Karpas-422 (cell line): ENCODE results near the gene KCTD2. TPM values are rescaled to one million over a fixed set of nuclear protein-coding genes. Genes with fewer than 3 reads are reported as not detected.
"Not testable (repeated sequence)": the region's sequence is repeated elsewhere in the genome, so short reads cannot be mapped to it uniquely, and the experiment has no call there.

ENCODE experiments used
- DNase-seq: peaks from one replicate; pipeline ENCODE4 v3.0.0-alpha.2; 2015
- H2AFZ ChIP-seq: fragments of 200-600 bp; sonication (generic); 2 replicates; pipeline ENCODE4 v1.6.1; 2014; ENCODE audit warnings: antibody characterized with exemption, low read length, mixed read lengths
- H3K27ac ChIP-seq: fragments of 200-600 bp; sonication (generic); 2 replicates; pipeline ENCODE4 v1.5.1; 2014; ENCODE audit warnings: mild to moderate bottlenecking, low read length, moderate library complexity
- H3K27me3 ChIP-seq: fragments of 200-600 bp; sonication (generic); 2 replicates; pipeline ENCODE4 v1.6.1; 2014; ENCODE audit warnings: low read length, mixed read lengths
- H3K36me3 ChIP-seq: fragments of 200-600 bp; sonication (generic); 2 replicates; pipeline ENCODE4 v1.6.1; 2014; ENCODE audit warnings: low read length, mixed read lengths; ENCODE audit not compliant: insufficient read depth
- H3K4me1 ChIP-seq: fragments of 200-600 bp; sonication (generic); 2 replicates; pipeline ENCODE4 v1.6.1; 2014; ENCODE audit warnings: mild to moderate bottlenecking, low read length, mixed read lengths
- H3K4me2 ChIP-seq: fragments of 200-600 bp; sonication (generic); 2 replicates; pipeline ENCODE4 v1.6.1; 2014; ENCODE audit warnings: low read length, low read depth, mild to moderate bottlenecking; ENCODE audit not compliant: poor library complexity, severe bottlenecking
- H3K4me3 ChIP-seq: fragments of 200-600 bp; sonication (generic); 2 replicates; pipeline ENCODE4 v1.5.1; 2014; ENCODE audit warnings: mild to moderate bottlenecking, antibody characterized with exemption, low read length, mixed read lengths
- H3K79me2 ChIP-seq: fragments of 200-600 bp; sonication (generic); 2 replicates; pipeline ENCODE4 v1.6.1; 2014; ENCODE audit warnings: mild to moderate bottlenecking, low read length, mixed read lengths
- H3K9ac ChIP-seq: fragments of 200-600 bp; sonication (generic); 2 replicates; pipeline ENCODE4 v1.6.0; 2014; ENCODE audit warnings: low read length
- H3K9me2 ChIP-seq: fragments of 200-600 bp; sonication (generic), shearing (Covaris generic); replicated peaks from 2 replicates; pipeline ENCODE4 v1.6.0; 2014; ENCODE audit warnings: mild to moderate bottlenecking, low read length, moderate library complexity; ENCODE audit not compliant: insufficient read depth
- H3K9me3 ChIP-seq: fragments of 300-700, 200-600 bp; sonication (generic); 2 replicates; pipeline ENCODE4 v1.6.1; 2014; ENCODE audit warnings: low read length, mixed read lengths
- H4K20me1 ChIP-seq: fragments of 200-600 bp; sonication (generic); 2 replicates; pipeline ENCODE4 v1.6.1; 2014; ENCODE audit warnings: mild to moderate bottlenecking, antibody characterized with exemption, low read length, low read depth; ENCODE audit not compliant: insufficient read depth
- total RNA-seq: library from RNA; depleted of rRNA; stranded (reverse); fragments of >200 nt; shearing (Covaris generic); gene quantifications from 2 replicates; pipeline ENCODE4 v1.2.3, GENCODE V29; 2014; ENCODE audit warnings: low replicate concordance

Gene KCTD2
- total RNA-seq, 1 experiment from 2014 or later: 24.7 TPM

- Histone ChIP-seq H2AFZ (peak within 1 kb of the TSS; percentile 96), H3K27ac (peak within 1 kb of the TSS; percentile 69), H3K27me3 (no peaks in the 10 kb centered on the region), H3K4me3 (peak within 1 kb of the TSS; percentile 76), H3K4me1 (peaks cover 18% of the 10 kb centered on the region), H3K9me2 (no peaks in the 10 kb centered on the region), H3K9ac (peak within 1 kb of the TSS; percentile 78), H4K20me1 (no peaks in the 10 kb centered on the region), H3K9me3 (no peaks in the 10 kb centered on the region), H3K79me2 (peaks cover 25% of the 10 kb centered on the region), H3K36me3 (0 out of 2 replicates have a peak, but pooled peaks cover 5% of the 10 kb centered on the region), H3K4me2 (peak within 1 kb of the TSS; percentile 82)
- peak; percentile 96 for DNase-seq
Measured at GRCh38 chr17:75012346-75013091, 34.5 kb upstream of the KCTD2 start, which contains the start of gene MRPL58. TSS of gene MRPL58 (plus strand) at chr17:75012670. CDS start at chr17:75012687, 17 bp downstream.

- peaks cover 25% of the 10 kb centered on the region for H3K79me2 ChIP-seq
- H2AFZ ChIP-seq: no peak overlapping the region
- DNase-seq: no peak
- H3K9ac ChIP-seq: peak overlapping the region; percentile 78
- H3K36me3 ChIP-seq: 0 out of 2 replicates have a peak, but pooled peaks cover 5% of the 10 kb centered on the region
- no peaks in the 10 kb centered on the region for H3K9me3 ChIP-seq
- H3K4me1 ChIP-seq: peaks cover 18% of the 10 kb centered on the region
- peak overlapping the region; percentile 82 for H3K4me2 ChIP-seq
- peak overlapping the region; percentile 76 for H3K4me3 ChIP-seq
- peak overlapping the region; percentile 69 for H3K27ac ChIP-seq
- H3K27me3 ChIP-seq: no peaks in the 10 kb centered on the region
- H4K20me1 ChIP-seq: no peaks in the 10 kb centered on the region
- no peaks in the 10 kb centered on the region for H3K9me2 ChIP-seq
Measured at GRCh38 chr17:75013092-75013559, 33.9 kb upstream of the KCTD2 start.

- Histone ChIP-seq H3K27me3 (no peaks in the 10 kb centered on the region), H3K9me3 (no peaks in the 10 kb centered on the region), H3K4me1 (0 out of 2 replicates have a peak, but pooled peaks cover 2% of the 10 kb centered on the region), H3K4me3 (no peak overlapping the region), H3K36me3 (0 out of 2 replicates have a peak, but pooled peaks cover 5% of the 10 kb centered on the region), H4K20me1 (no peaks in the 10 kb centered on the region), H3K9ac (no peak overlapping the region), H3K79me2 (peaks cover 14% of the 10 kb centered on the region), H3K4me2 (no peak overlapping the region), H3K9me2 (no peaks in the 10 kb centered on the region), H3K27ac (no peak overlapping the region), H2AFZ (no peak overlapping the region)
- DNase-seq: no peak
Measured at GRCh38 chr17:75019146-75019545, 27.9 kb upstream of the KCTD2 start.

- H3K9me2 ChIP-seq: no peaks in the 10 kb centered on the region
- H3K4me2 ChIP-seq: no peak overlapping the region
- H4K20me1 ChIP-seq: no peaks in the 10 kb centered on the region
- no peak overlapping the region for H3K4me3 ChIP-seq
- no peak overlapping the region for H3K9ac ChIP-seq
- peaks cover 9% of the 10 kb centered on the region for H3K79me2 ChIP-seq
- no peak overlapping the region for H3K27ac ChIP-seq
- H3K4me1 ChIP-seq: no peaks in the 10 kb centered on the region
- no peak overlapping the region for H2AFZ ChIP-seq
- H3K27me3 ChIP-seq: no peaks in the 10 kb centered on the region
- peaks cover 10% of the 10 kb centered on the region; the same call in 1 of the 2 replicates for H3K36me3 ChIP-seq
- H3K9me3 ChIP-seq: peaks cover 2% of the 10 kb centered on the region
- DNase-seq: no peak
Measured at GRCh38 chr17:75019710-75020109, 27.3 kb upstream of the KCTD2 start.

GRCh38 chr17:75020331-75021110 is 26.5 kb upstream of the KCTD2 start:
- peaks cover 5% of the 10 kb centered on the region for H3K9me3 ChIP-seq
- DNase-seq: no peak
- no peak overlapping the region for H3K27ac ChIP-seq
- no peaks in the 10 kb centered on the region for H3K27me3 ChIP-seq
- no peaks in the 10 kb centered on the region for H3K9me2 ChIP-seq
- H3K4me3 ChIP-seq: no peak overlapping the region
- no peak overlapping the region for H3K9ac ChIP-seq
- no peak overlapping the region for H2AFZ ChIP-seq
- peaks cover under 1% of the 10 kb centered on the region; the same call in 1 of the 2 replicates for H3K79me2 ChIP-seq
- peaks cover 11% of the 10 kb centered on the region; the same call in 1 of the 2 replicates for H3K36me3 ChIP-seq
- no peaks in the 10 kb centered on the region for H4K20me1 ChIP-seq
- H3K4me2 ChIP-seq: no peak overlapping the region
- H3K4me1 ChIP-seq: no peaks in the 10 kb centered on the region

GRCh38 chr17:75024686-75025397 is 22.2 kb upstream of the KCTD2 start:
- peaks cover 9% of the 10 kb centered on the region; the same call in 1 of the 2 replicates for H3K36me3 ChIP-seq
- no peaks in the 10 kb centered on the region for H3K27me3 ChIP-seq
- H3K9me3 ChIP-seq: peaks cover 5% of the 10 kb centered on the region
- no peak for DNase-seq
- H3K4me1 ChIP-seq: no peaks in the 10 kb centered on the region
- H3K4me2 ChIP-seq: no peak overlapping the region
- H3K4me3 ChIP-seq: no peak overlapping the region
- H3K9ac ChIP-seq: no peak overlapping the region
- no peaks in the 10 kb centered on the region for H4K20me1 ChIP-seq
- no peaks in the 10 kb centered on the region for H3K79me2 ChIP-seq
- no peaks in the 10 kb centered on the region for H3K9me2 ChIP-seq
- no peak overlapping the region for H3K27ac ChIP-seq
- no peak overlapping the region for H2AFZ ChIP-seq

GRCh38 chr17:75025398-75025734 is 21.7 kb upstream of the KCTD2 start:
- H3K27me3 ChIP-seq, H3K27ac ChIP-seq, H3K4me1 ChIP-seq, H3K36me3 ChIP-seq, H3K9ac ChIP-seq, H3K4me3 ChIP-seq, H3K4me2 ChIP-seq, DNase-seq, H4K20me1 ChIP-seq, H3K79me2 ChIP-seq, H2AFZ ChIP-seq, H3K9me2 ChIP-seq: not testable (repeated sequence)
- H3K9me3 ChIP-seq: peaks cover 10% of the 10 kb centered on the region
